ENCODE data around the gene GPRIN1. TPM values are rescaled to one million over a fixed set of nuclear protein-coding genes. Genes with fewer than 3 reads are reported as not detected.

The GPRIN1 gene
- total RNA-seq, 2 donors from 2014 or later = 0.27 to 2.0 TPM

- Histone ChIP-seq H3K27ac (no peak overlapping the region), H3K4me1 (ENCODE audit: control insufficient read depth in 1 of 2, low read depth in 2 of 2) (no peaks in the 10 kb centered on the region), H3K4me3 (no peak overlapping the region), H3K36me3 (no peaks in the 10 kb centered on the region), H3K27me3 (replicated peaks; ENCODE audit: insufficient read depth) (no peaks in the 10 kb centered on the region), H3K9me3 (no peaks in the 10 kb centered on the region)
- DNase-seq (ENCODE audit: low spot score) (no peak), ATAC-seq (ENCODE audit: insufficient number of reproducible peaks, low FRiP score, low read depth) (no peak)
- TF ChIP-seq CTCF (IDR thresholded peaks at IDR 0.05) = peak; percentile 29
Observed at GRCh38 chr5:176578391-176578808, 31.6 kb downstream of the GPRIN1 start.

- no peak for DNase-seq (ENCODE audit: low spot score)
- Histone ChIP-seq H3K27me3 (replicated peaks; ENCODE audit: insufficient read depth) (no peaks in the 10 kb centered on the region), H3K9me3 (no peaks in the 10 kb centered on the region), H3K27ac (no peak overlapping the region), H3K4me1 (ENCODE audit: control insufficient read depth in 1 of 2, low read depth in 2 of 2) (no peaks in the 10 kb centered on the region), H3K4me3 (no peak overlapping the region), H3K36me3 (no peaks in the 10 kb centered on the region)
- no peak for ATAC-seq (ENCODE audit: insufficient number of reproducible peaks, low FRiP score, low read depth)
- TF ChIP-seq CTCF (IDR thresholded peaks at IDR 0.05) = no peak
Observed at GRCh38 chr5:176577312-176578176, 32.4 kb downstream of the GPRIN1 start.

- no peaks in the 10 kb centered on the region for H3K4me1 ChIP-seq (ENCODE audit: control insufficient read depth in 1 of 2, low read depth in 2 of 2)
Observed at GRCh38 chr5:176575488-176576422, 34.2 kb downstream of the GPRIN1 start.

GRCh38 chr5:176575066-176575465, 34.9 kb downstream of the GPRIN1 start:
- H3K27ac ChIP-seq = no peak overlapping the region
- ATAC-seq (ENCODE audit: insufficient number of reproducible peaks, low FRiP score, low read depth) = no peak
- no peaks in the 10 kb centered on the region for H3K9me3 ChIP-seq
- H3K4me1 ChIP-seq (ENCODE audit: control insufficient read depth in 1 of 2, low read depth in 2 of 2) = no peaks in the 10 kb centered on the region
- no peaks in the 10 kb centered on the region for H3K27me3 ChIP-seq (replicated peaks; ENCODE audit: insufficient read depth)
- TF ChIP-seq CTCF (IDR thresholded peaks at IDR 0.05) = no peak
- no peaks in the 10 kb centered on the region for H3K36me3 ChIP-seq
- no peak for DNase-seq (ENCODE audit: low spot score)
- no peak overlapping the region for H3K4me3 ChIP-seq

More at GRCh38 chr5:176575488-176576422, 34.2 kb downstream of the GPRIN1 start:
- Histone ChIP-seq H3K9me3 (no peaks in the 10 kb centered on the region), H3K27me3 (replicated peaks; ENCODE audit: insufficient read depth) (no peaks in the 10 kb centered on the region), H3K36me3 (no peaks in the 10 kb centered on the region), H3K27ac (no peak overlapping the region), H3K4me3 (no peak overlapping the region)
- ATAC-seq (ENCODE audit: insufficient number of reproducible peaks, low FRiP score, low read depth) (no peak), DNase-seq (ENCODE audit: low spot score) (no peak)
- TF ChIP-seq CTCF (IDR thresholded peaks at IDR 0.05) = no peak

GRCh38 chr5:176574297-176574591, 35.7 kb downstream of the GPRIN1 start:
- Histone ChIP-seq H3K4me1 (ENCODE audit: control insufficient read depth in 1 of 2, low read depth in 2 of 2) (no peaks in the 10 kb centered on the region), H3K36me3 (no peaks in the 10 kb centered on the region), H3K4me3 (no peak overlapping the region), H3K27ac (no peak overlapping the region), H3K9me3 (no peaks in the 10 kb centered on the region), H3K27me3 (replicated peaks; ENCODE audit: insufficient read depth) (no peaks in the 10 kb centered on the region)
- ATAC-seq (ENCODE audit: insufficient number of reproducible peaks, low FRiP score, low read depth) (no peak), DNase-seq (ENCODE audit: low spot score) (no peak)
- no peak for TF ChIP-seq CTCF (IDR thresholded peaks at IDR 0.05)
